ENCODE measurements around the gene MAPK4. TPM values are rescaled to one million over a fixed set of nuclear protein-coding genes. Genes with fewer than 3 reads are reported as not detected.

MAPK4 gene
- total RNA-seq, 1 donor from 2014 or later = 0.21 TPM

GRCh38 chr18:50696929-50697328 lies 137.0 kb downstream of the MAPK4 start:
- Mint-ChIP-seq H3K4me1 (ENCODE audit: unreplicated experiment) (peaks cover 8% of the 10 kb centered on the region), H3K27me3 (ENCODE audit: unreplicated experiment) (peaks cover 3% of the 10 kb centered on the region), H3K9me3 (ENCODE audit: unreplicated experiment) (no peaks in the 10 kb centered on the region), H3K36me3 (ENCODE audit: low read depth, unreplicated experiment) (no peaks in the 10 kb centered on the region), H3K4me3 (ENCODE audit: unreplicated experiment) (no peak overlapping the region), H3K27ac (ENCODE audit: unreplicated experiment) (no peak overlapping the region)
- DNase-seq (ENCODE audit: low spot score) = no peak
- TF ChIP-seq, protein P1, sequence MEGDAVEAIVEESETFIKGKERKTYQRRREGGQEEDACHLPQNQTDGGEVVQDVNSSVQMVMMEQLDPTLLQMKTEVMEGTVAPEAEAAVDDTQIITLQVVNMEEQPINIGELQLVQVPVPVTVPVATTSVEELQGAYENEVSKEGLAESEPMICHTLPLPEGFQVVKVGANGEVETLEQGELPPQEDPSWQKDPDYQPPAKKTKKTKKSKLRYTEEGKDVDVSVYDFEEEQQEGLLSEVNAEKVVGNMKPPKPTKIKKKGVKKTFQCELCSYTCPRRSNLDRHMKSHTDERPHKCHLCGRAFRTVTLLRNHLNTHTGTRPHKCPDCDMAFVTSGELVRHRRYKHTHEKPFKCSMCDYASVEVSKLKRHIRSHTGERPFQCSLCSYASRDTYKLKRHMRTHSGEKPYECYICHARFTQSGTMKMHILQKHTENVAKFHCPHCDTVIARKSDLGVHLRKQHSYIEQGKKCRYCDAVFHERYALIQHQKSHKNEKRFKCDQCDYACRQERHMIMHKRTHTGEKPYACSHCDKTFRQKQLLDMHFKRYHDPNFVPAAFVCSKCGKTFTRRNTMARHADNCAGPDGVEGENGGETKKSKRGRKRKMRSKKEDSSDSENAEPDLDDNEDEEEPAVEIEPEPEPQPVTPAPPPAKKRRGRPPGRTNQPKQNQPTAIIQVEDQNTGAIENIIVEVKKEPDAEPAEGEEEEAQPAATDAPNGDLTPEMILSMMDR (IDR thresholded peaks at IDR 0.05; ENCODE audit: unreplicated experiment) = no peak

- Mint-ChIP-seq H3K27ac (ENCODE audit: unreplicated experiment) (no peak overlapping the region), H3K4me1 (ENCODE audit: unreplicated experiment) (peaks cover 8% of the 10 kb centered on the region), H3K36me3 (ENCODE audit: low read depth, unreplicated experiment) (no peaks in the 10 kb centered on the region), H3K4me3 (ENCODE audit: unreplicated experiment) (no peak overlapping the region), H3K27me3 (ENCODE audit: unreplicated experiment) (peaks cover 3% of the 10 kb centered on the region), H3K9me3 (ENCODE audit: unreplicated experiment) (no peaks in the 10 kb centered on the region)
- no peak for DNase-seq (ENCODE audit: low spot score)
- TF ChIP-seq, protein P1 (IDR thresholded peaks at IDR 0.05; ENCODE audit: unreplicated experiment) = no peak
Observed at GRCh38 chr18:50697509-50697908, 137.6 kb downstream of the MAPK4 start.

- TF ChIP-seq, protein P1 (IDR thresholded peaks at IDR 0.05; ENCODE audit: unreplicated experiment) = no peak
- no peak for DNase-seq (ENCODE audit: low spot score)
- Mint-ChIP-seq H3K4me3 (ENCODE audit: unreplicated experiment) (no peak overlapping the region), H3K36me3 (ENCODE audit: low read depth, unreplicated experiment) (no peaks in the 10 kb centered on the region), H3K9me3 (ENCODE audit: unreplicated experiment) (no peaks in the 10 kb centered on the region), H3K27ac (ENCODE audit: unreplicated experiment) (no peak overlapping the region), H3K4me1 (ENCODE audit: unreplicated experiment) (peaks cover 8% of the 10 kb centered on the region), H3K27me3 (ENCODE audit: unreplicated experiment) (peaks cover 5% of the 10 kb centered on the region)
Observed at GRCh38 chr18:50700245-50701165, 140.6 kb downstream of the MAPK4 start.

DNA sequence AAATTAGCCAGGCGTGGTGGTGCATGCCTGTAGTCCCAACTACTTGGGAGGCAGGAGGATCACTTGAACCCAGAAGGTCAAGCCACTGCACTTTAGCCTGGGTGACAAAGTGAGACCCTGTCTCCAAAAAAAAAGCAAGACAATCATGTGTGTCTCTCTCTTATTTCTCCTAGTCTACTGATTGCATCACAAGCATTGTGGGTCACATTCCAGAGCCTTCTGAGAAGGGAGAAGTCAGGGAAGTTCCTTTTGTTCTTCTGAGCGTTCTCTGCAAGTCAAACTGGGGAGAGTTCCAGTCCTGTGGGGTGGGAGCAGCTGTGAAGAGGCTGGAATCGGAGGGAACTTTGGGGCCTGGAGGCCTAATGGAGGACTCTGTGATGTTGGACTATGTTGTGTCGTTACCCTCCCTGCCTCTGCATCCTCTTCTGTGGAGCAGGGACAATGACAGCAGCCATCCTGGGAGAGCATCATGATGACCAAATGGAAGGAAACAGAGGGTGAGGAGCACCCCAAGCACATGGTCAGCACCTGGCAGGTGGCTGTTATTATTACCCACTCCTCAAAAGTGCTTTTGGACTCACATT lies 144.6 kb downstream of the MAPK4 start:
- H3K27ac Mint-ChIP-seq (ENCODE audit: unreplicated experiment) = no peak overlapping the region
- no peak for DNase-seq (ENCODE audit: low spot score)
- H3K4me3 Mint-ChIP-seq (ENCODE audit: unreplicated experiment) = no peak overlapping the region
- H3K4me1 Mint-ChIP-seq (ENCODE audit: unreplicated experiment) = peaks cover 11% of the 10 kb centered on the region
- no peaks in the 10 kb centered on the region for H3K36me3 Mint-ChIP-seq (ENCODE audit: low read depth, unreplicated experiment)
- TF ChIP-seq, protein P1 (IDR thresholded peaks at IDR 0.05; ENCODE audit: unreplicated experiment) = no peak
- H3K9me3 Mint-ChIP-seq (ENCODE audit: unreplicated experiment) = no peaks in the 10 kb centered on the region
- peaks cover 8% of the 10 kb centered on the region for H3K27me3 Mint-ChIP-seq (ENCODE audit: unreplicated experiment)

DNA sequence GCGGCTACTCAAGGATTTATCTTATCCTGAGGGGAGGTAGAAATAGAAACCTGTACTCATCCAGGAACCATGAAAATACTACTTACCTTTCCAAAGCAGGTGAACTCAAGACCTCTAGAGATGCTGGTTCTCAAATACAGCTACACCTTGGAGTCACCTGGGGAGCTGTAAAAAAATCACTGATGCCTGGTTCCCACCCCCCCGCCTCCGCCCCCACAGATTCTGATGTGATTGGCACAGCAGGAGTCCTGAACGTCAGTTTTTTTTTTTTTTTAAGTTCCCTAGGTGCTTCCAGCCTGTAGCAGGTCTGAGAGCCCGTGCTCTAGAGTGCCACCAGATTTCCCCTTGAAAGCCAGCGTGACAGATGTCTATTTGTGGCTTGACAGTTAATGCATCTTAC lies 146.3 kb downstream of the MAPK4 start:
- DNase-seq (ENCODE audit: low spot score) = no peak
- no peak overlapping the region for H3K4me3 Mint-ChIP-seq (ENCODE audit: unreplicated experiment)
- TF ChIP-seq, protein P1 (IDR thresholded peaks at IDR 0.05; ENCODE audit: unreplicated experiment) = no peak
- peaks cover 7% of the 10 kb centered on the region for H3K27me3 Mint-ChIP-seq (ENCODE audit: unreplicated experiment)
- peaks cover 4% of the 10 kb centered on the region for H3K4me1 Mint-ChIP-seq (ENCODE audit: unreplicated experiment)
- H3K36me3 Mint-ChIP-seq (ENCODE audit: low read depth, unreplicated experiment) = no peaks in the 10 kb centered on the region
- H3K9me3 Mint-ChIP-seq (ENCODE audit: unreplicated experiment) = no peaks in the 10 kb centered on the region
- no peak overlapping the region for H3K27ac Mint-ChIP-seq (ENCODE audit: unreplicated experiment)

Data from endothelial cell (in vitro differentiated cells).